C4-2B (cell line): Measurements from ENCODE around the gene VIL1.

Experiments used
- H3K27ac ChIP-seq: fragments of 450-650 bp; 2 replicates; pipeline ENCODE4 v1.5.1; 2017
- ZFX ChIP-seq: fragments of 450-650 bp; IDR thresholded peaks from 2 replicates; pipeline ENCODE4 v1.6.1; 2017
- TF ChIP-seq, protein P1 (sequence below): fragments of 450-650 bp; conservative IDR thresholded peaks from 2 replicates; pipeline ENCODE4 v1.5.1; 2017; ENCODE audit warnings: mild to moderate bottlenecking

Gene VIL1

DNA sequence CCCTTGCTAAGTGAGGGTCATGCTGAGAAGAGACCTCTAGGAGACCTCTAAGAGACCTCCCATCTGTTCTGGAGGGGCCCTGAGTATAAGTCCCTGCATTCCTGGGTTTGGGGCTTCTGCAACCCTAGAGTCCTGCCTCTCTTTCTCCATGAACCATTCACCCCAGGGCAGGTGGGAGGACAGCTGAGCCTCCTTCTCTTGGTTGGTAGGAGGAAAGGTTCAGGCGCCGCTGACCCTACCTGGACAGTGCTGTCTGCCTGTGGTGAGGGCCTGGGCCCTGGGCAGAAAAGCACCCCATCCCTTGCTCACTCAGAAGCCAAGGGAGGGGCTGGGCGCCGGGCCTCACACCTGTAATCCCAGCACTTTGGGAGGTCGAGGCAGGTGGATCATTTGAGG, 604 bp upstream of the VIL1 start:
- TF ChIP-seq, protein P1, sequence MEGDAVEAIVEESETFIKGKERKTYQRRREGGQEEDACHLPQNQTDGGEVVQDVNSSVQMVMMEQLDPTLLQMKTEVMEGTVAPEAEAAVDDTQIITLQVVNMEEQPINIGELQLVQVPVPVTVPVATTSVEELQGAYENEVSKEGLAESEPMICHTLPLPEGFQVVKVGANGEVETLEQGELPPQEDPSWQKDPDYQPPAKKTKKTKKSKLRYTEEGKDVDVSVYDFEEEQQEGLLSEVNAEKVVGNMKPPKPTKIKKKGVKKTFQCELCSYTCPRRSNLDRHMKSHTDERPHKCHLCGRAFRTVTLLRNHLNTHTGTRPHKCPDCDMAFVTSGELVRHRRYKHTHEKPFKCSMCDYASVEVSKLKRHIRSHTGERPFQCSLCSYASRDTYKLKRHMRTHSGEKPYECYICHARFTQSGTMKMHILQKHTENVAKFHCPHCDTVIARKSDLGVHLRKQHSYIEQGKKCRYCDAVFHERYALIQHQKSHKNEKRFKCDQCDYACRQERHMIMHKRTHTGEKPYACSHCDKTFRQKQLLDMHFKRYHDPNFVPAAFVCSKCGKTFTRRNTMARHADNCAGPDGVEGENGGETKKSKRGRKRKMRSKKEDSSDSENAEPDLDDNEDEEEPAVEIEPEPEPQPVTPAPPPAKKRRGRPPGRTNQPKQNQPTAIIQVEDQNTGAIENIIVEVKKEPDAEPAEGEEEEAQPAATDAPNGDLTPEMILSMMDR = no peak
- TF ChIP-seq ZFX = no peak
- H3K27ac ChIP-seq = no peak overlapping the region

DNA sequence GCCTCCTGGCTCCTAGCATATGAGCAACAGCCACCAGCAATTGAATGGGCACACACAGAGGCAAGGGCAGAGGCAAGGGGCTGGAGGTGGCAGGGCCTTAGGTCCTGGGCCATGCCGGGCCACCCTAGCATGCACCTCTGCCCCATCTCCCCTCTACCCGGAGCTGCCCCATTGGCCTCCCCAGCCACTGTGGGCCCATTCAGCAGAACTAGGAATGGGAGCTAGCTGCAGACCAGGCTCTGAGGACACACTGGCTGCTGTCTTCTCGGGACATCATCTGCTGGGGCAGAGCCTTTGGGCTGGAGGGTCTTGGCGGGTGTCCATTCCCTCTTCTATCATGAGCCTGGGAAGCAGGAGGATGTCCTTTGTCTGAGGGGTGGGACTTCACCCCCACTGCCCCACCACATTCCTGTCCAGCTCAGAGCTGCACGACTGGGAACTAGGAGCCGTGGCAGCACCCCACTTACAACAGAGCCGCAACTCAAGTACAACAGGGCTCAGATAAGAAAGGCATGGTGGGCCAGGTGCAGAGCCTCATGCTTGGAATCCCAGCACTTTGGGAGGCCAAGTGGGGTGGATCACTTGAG, 800 bp downstream of the VIL1 start:
- no peak for TF ChIP-seq ZFX
- TF ChIP-seq, protein P1 = no peak
- H3K27ac ChIP-seq = no peak overlapping the region

DNA sequence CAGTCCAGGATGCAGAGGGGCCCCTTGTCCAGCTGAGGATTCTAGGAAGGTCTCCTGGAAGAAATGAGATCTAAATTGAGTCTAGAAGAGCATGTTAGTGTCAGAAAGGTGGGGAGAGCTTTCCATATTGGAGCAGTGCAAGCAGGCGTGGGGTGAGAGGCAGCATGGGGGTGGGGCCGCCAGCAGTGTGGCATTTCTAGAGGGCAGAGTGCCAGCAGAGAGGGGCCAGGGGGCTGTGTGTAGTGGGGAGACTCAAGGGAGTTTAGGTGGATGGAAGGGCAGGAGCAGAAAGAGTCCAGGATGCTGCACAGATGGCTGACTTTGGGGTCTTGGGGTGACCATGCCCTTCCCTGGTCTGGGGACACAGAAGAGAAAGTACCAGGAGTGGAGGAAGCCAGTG, 2.1 kb downstream of the VIL1 start:
- TF ChIP-seq ZFX = no peak
- TF ChIP-seq, protein P1 = no peak
- no peak overlapping the region for H3K27ac ChIP-seq

- no peak for TF ChIP-seq ZFX
- TF ChIP-seq, protein P1 = no peak
- H3K27ac ChIP-seq = no peak overlapping the region
Observed at GRCh38 chr2:218422403-218423086, 3.6 kb downstream of the VIL1 start.

DNA sequence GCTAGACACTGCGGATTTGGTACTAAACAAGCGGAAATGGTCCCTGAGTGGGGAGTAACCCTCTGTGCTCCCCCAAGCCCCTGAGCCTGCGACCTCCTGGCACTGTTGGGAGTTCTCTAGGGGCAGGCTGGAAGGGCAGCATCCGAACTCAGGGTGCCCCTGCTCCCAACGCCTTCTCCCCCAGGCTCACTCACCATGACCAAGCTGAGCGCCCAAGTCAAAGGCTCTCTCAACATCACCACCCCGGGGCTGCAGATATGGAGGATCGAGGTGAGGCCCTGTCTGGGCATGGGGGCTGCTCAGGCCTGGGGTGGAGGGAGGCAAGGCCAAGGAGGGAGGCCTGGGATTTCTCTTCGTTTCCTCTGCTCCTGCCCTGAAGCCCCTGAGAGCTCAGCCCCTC, 4.7 kb downstream of the VIL1 start:
- TF ChIP-seq, protein P1 = no peak
- TF ChIP-seq ZFX = no peak
- H3K27ac ChIP-seq = no peak overlapping the region

- no peak overlapping the region for H3K27ac ChIP-seq
- TF ChIP-seq, protein P1 = no peak
- TF ChIP-seq ZFX = no peak
Observed at GRCh38 chr2:218425531-218425930, 6.6 kb downstream of the VIL1 start.

GRCh38 chr2:218427741-218428140, 8.8 kb downstream of the VIL1 start:
- TF ChIP-seq, protein P1 = no peak
- TF ChIP-seq ZFX = no peak
- no peak overlapping the region for H3K27ac ChIP-seq
